K562 (cell line): ENCODE results near the gene FAM227B. TPM values are rescaled to one million over a fixed set of nuclear protein-coding genes. Genes with fewer than 3 reads are reported as not detected.

Experiments used
- ATAC-seq: fragments of 200-7000 bp; cut with Tn5 transposase; 3 replicates; pipeline ENCODE4 v1.9.1; 2020; ENCODE audit warnings: moderate library complexity
- BruUV-seq: library from RNA; stranded (reverse); fragments of 400-500 nt; replicated peaks from 2 replicates; lab custom pipeline; 2021; lab: Mats Ljungman, UMichigan
- CTCF ChIA-PET: fragments of 300-600 bp; formaldehyde crosslinking; extraction: SDS; loops from one replicate; lab custom pipeline; 2021; ENCODE audit warnings: low intra/inter-chr PET ratio; lab: Yijun Ruan, JAX
- POLR2A ChIA-PET: fragments of 300-600, 350-650 bp; sonication (Branson Sonifier 250); formaldehyde crosslinking; extraction: SDS; loops from one replicate; lab custom pipeline; 2021; ENCODE audit warnings: antibody characterized with exemption, inconsistent platforms; lab: Yijun Ruan, JAX
- DNase-seq, 4 experiments: peaks; one replicate each; pipeline versions ENCODE4 v3.0.0 to v3.0.0-alpha.2; 2011 to 2018; ENCODE audit warnings: low spot score in 3 of 4, mixed read lengths in 3 of 4; ENCODE audit errors: extremely low read depth in 1 of 4
- FAIRE-seq: peaks from 2 replicates; lab custom pipeline; 2011; peaks lifted over from hg19 to GRCh38; lab: Jason Lieb, UNC
- H2AFZ ChIP-seq: 2 replicates; pipeline ENCODE4 v1.6.0; 2011; ENCODE audit warnings: low read depth, low read length, control low read depth, inconsistent platforms
- H3K27ac ChIP-seq: fragments of 200-600 bp; 3 replicates; pipeline ENCODE4 v1.8.0; 2011; ENCODE audit warnings: low read depth, mild to moderate bottlenecking, control low read depth, inconsistent platforms, low read length, moderate library complexity, mixed read lengths; ENCODE audit errors: extremely low read depth
- H3K27me3 ChIP-seq, 2 experiments: fragments of 300-600 bp in 1 of 2; 2 replicates in 1 of 2; 3 replicates in 1 of 2; pipeline versions ENCODE4 v1.6.0 to v1.8.0; 2011; ENCODE audit warnings: inconsistent platforms in 2 of 2, low read length in 2 of 2, mild to moderate bottlenecking in 1 of 2, mixed read lengths in 1 of 2, moderate library complexity in 1 of 2; ENCODE audit not compliant: control insufficient read depth in 2 of 2, insufficient read depth in 2 of 2
- H3K36me3 ChIP-seq: fragments of 300-600 bp; 3 replicates; pipeline ENCODE4 v1.8.0; 2011; ENCODE audit warnings: mild to moderate bottlenecking, low read length, inconsistent platforms; ENCODE audit not compliant: control insufficient read depth, insufficient read depth
- H3K4me1 ChIP-seq, 2 experiments: fragments of 200-600 bp in 1 of 2; replicated peaks in 1 of 2; 2 replicates in 1 of 2; 3 replicates in 1 of 2; pipeline versions ENCODE4 v1.5.1 to v1.8.0; 2011; ENCODE audit warnings: inconsistent platforms in 2 of 2, low read length in 2 of 2, mild to moderate bottlenecking in 1 of 2, mixed read lengths in 1 of 2, moderate library complexity in 1 of 2; ENCODE audit not compliant: control insufficient read depth in 2 of 2, insufficient read depth in 2 of 2
- H3K4me2 ChIP-seq: 2 replicates; pipeline ENCODE4 v1.6.1; 2011; ENCODE audit warnings: low read length, control low read depth, inconsistent platforms, mixed read lengths; ENCODE audit not compliant: insufficient read depth
- H3K4me3 ChIP-seq: fragments of 200-600 bp; sonication (generic), shearing (Covaris generic); 2 replicates; pipeline ENCODE4 v1.5.1; 2016; ENCODE audit warnings: control low read depth, inconsistent platforms
- H3K79me2 ChIP-seq: fragments of 200-600 bp; 3 replicates; pipeline ENCODE4 v1.8.0; 2011; ENCODE audit warnings: low read length, inconsistent platforms; ENCODE audit not compliant: control insufficient read depth, insufficient read depth
- H3K9ac ChIP-seq, 2 experiments: 2 replicates each; pipeline versions ENCODE4 v1.6.0 to v1.6.1; 2011; ENCODE audit warnings: low read depth in 2 of 2, low read length in 2 of 2, control low read depth in 1 of 2, inconsistent platforms in 1 of 2, mild to moderate bottlenecking in 1 of 2, mixed read lengths in 1 of 2; ENCODE audit not compliant: insufficient read depth in 1 of 2
- H3K9me1 ChIP-seq: one replicate; pipeline ENCODE4 v1.6.0; 2011; ENCODE audit warnings: inconsistent platforms, mild to moderate bottlenecking, low read length, moderate library complexity; ENCODE audit not compliant: control insufficient read depth, insufficient read depth
- H3K9me3 ChIP-seq: replicated peaks from 2 replicates; pipeline ENCODE4 v1.5.1; 2011; ENCODE audit warnings: low read depth, low read length, inconsistent platforms; ENCODE audit not compliant: control insufficient read depth, insufficient read depth
- H4K20me1 ChIP-seq: replicated peaks from 2 replicates; pipeline ENCODE4 v1.6.1; 2011; ENCODE audit warnings: low read length, inconsistent platforms, mixed read lengths; ENCODE audit not compliant: control insufficient read depth, insufficient read depth
- CCNT2 ChIP-seq: IDR thresholded peaks from 2 replicates; pipeline ENCODE4 v1.6.1; 2011; ENCODE audit warnings: borderline replicate concordance, low read depth, mild to moderate bottlenecking, moderate library complexity, mixed read lengths, low read length; ENCODE audit not compliant: insufficient read length; ENCODE audit errors: extremely low read depth
- CREB1 ChIP-seq, 2 experiments: sonication (generic) in 1 of 2; formaldehyde crosslinking in 1 of 2; IDR thresholded peaks; 2 replicates each; pipeline versions ENCODE4 v1.6.1 to v1.8.0; 2012 to 2022; ENCODE audit warnings: inconsistent platforms in 1 of 2, mild to moderate bottlenecking in 1 of 2, missing genetic modification reagents in 1 of 2, moderate library complexity in 1 of 2
- DEAF1 ChIP-seq: fragments of 450-650 bp; formaldehyde crosslinking; IDR thresholded peaks from 2 replicates; pipeline ENCODE4 v1.4.0; 2020; ENCODE audit warnings: mild to moderate bottlenecking, moderate library complexity
- ETV5 ChIP-seq: sonication (generic); formaldehyde crosslinking; IDR thresholded peaks from 2 replicates; pipeline ENCODE4 v1.4.0; 2020; ENCODE audit warnings: low read depth, mild to moderate bottlenecking, missing genetic modification reagents
- HMG20A ChIP-seq: fragments of 450-650 bp; formaldehyde crosslinking; conservative IDR thresholded peaks from 2 replicates; pipeline ENCODE4 v1.4.0; 2020; ENCODE audit warnings: mild to moderate bottlenecking, mixed read lengths
- HSF4 ChIP-seq: fragments of 250-450 bp; sonication (Bioruptor Pico); IDR thresholded peaks from 2 replicates; pipeline ENCODE4 v2.1.2; 2022; ENCODE audit warnings: mild to moderate bottlenecking, moderate library complexity, borderline replicate concordance
- NONO ChIP-seq, 2 experiments: fragments of 200-400 bp in 1 of 2; fragments of 450-650 bp in 1 of 2; formaldehyde crosslinking in 1 of 2; IDR thresholded peaks; 2 replicates each; pipeline ENCODE4 v1.6.1; 2017; ENCODE audit warnings: low read depth in 2 of 2, mild to moderate bottlenecking in 2 of 2, moderate library complexity in 2 of 2, low read length in 1 of 2
- PTRF ChIP-seq: fragments of 450-650 bp; IDR thresholded peaks from 2 replicates; pipeline ENCODE4 v1.6.1; 2016; ENCODE audit warnings: mild to moderate bottlenecking, missing genetic modification characterization, missing compliant biosample characterization
- SMARCB1 ChIP-seq: IDR thresholded peaks from 2 replicates; pipeline ENCODE4 v1.6.1; 2011; ENCODE audit warnings: improper control_type of control experiment, low read depth; ENCODE audit not compliant: insufficient read length
- SP2 ChIP-seq: IDR thresholded peaks from 2 replicates; pipeline ENCODE4 v1.6.1; 2011; ENCODE audit warnings: mild to moderate bottlenecking, low read depth, low read length, moderate library complexity; ENCODE audit not compliant: poor library complexity, severe bottlenecking; ENCODE audit errors: extremely low read depth
- ZC3H11A ChIP-seq: IDR thresholded peaks from 2 replicates; pipeline ENCODE4 v1.6.1; 2012; ENCODE audit warnings: low read depth, low read length, improper control_type of control experiment
- ZFP30 ChIP-seq: fragments of 250-450 bp; sonication (Bioruptor Pico); IDR thresholded peaks from 2 replicates; pipeline ENCODE4 v1.8.0; 2022; ENCODE audit warnings: moderate library complexity, mild to moderate bottlenecking, inconsistent platforms, borderline replicate concordance
- ZFP36 ChIP-seq: fragments of 150-350 bp; IDR thresholded peaks from 2 replicates; pipeline ENCODE4 v1.6.1; 2018; ENCODE audit warnings: low read length, low read depth; ENCODE audit not compliant: partially characterized antibody
- ZNF347 ChIP-seq: fragments of 450-650 bp; formaldehyde crosslinking; IDR thresholded peaks from 2 replicates; pipeline ENCODE4 v1.4.0; 2020; ENCODE audit warnings: low read depth, mild to moderate bottlenecking, moderate library complexity
- ZNF639 ChIP-seq, 2 experiments: fragments of 200-800 bp in 1 of 2; sonication (Bioruptor generic) in 1 of 2; sonication (generic) in 1 of 2; formaldehyde crosslinking in 1 of 2; IDR thresholded peaks in 1 of 2; conservative IDR thresholded peaks in 1 of 2; 2 replicates each; pipeline versions ENCODE4 v1.5.0 to v1.6.1; 2016 to 2020; ENCODE audit warnings: missing compliant biosample characterization in 1 of 2, missing genetic modification characterization in 1 of 2, missing genetic modification reagents in 1 of 2
- ZNF75A ChIP-seq: fragments of 450-650 bp; formaldehyde crosslinking; IDR thresholded peaks from 2 replicates; pipeline ENCODE4 v1.4.0; 2020; ENCODE audit warnings: mild to moderate bottlenecking
- WGBS: fragments of 100-300 bp; shearing (Covaris generic); methylation state at CpG from one replicate; pipeline ENCODE4 v1.1.6; 2016; ENCODE audit warnings: low coverage, mixed read lengths; ENCODE audit not compliant: insufficient coverage; ENCODE audit errors: missing lambda C conversion rate; 5-methylcytosine and 5-hydroxymethylcytosine counted together
- in situ Hi-C: fragments of 300-500 bp; cut with MboI; formaldehyde crosslinking; loops from 4 replicates; pipeline ENCODE4 v1.15.0; 2018; ENCODE audit warnings: inconsistent platforms, mixed read lengths
- intact Hi-C: fragments of 100-400 bp; cut with micrococcal nuclease; formaldehyde crosslinking; loops from 2 replicates; pipeline ENCODE4 v1.14.2; 2022
- polyA plus RNA-seq, 8 experiments: library from polyadenylated mRNA; depleted of rRNA in 4 of 8; stranded (reverse) in 5 of 8; unstranded in 3 of 8; fragments of >200 nt; fragmentation: Nextera tagmentation in 2 of 8; fragmentation: Illumina TruSeq in 1 of 8; extraction: Ambion mirVana in 2 of 8; extraction: Trizol in 1 of 8; gene quantifications; 2 replicates each; pipeline versions ENCODE4 v1.2.1 to v1.2.3, GENCODE V29; 2011 to 2014; ENCODE audit warnings: inconsistent platforms in 1 of 8, missing spikeins in 1 of 8
- total RNA-seq, 7 experiments: library from RNA; depleted of rRNA in 6 of 7; stranded (reverse); fragments of >200 nt in 6 of 7; fragmentation: Illumina TruSeq in 2 of 7; extraction: Trizol in 2 of 7; gene quantifications; 2 replicates each; pipeline versions ENCODE4 v1.2.1 to v1.2.3, GENCODE V29; 2011 to 2021; ENCODE audit warnings: low replicate concordance in 1 of 7

The FAM227B gene
- total and polyA plus RNA-seq, 9 of the 15 experiments (the other 6 are each of a cell fraction or from before 2014, with no cell fraction given): 5.1 to 12.5 (median 11.2) TPM

- Histone ChIP-seq H4K20me1 (no peaks in the 10 kb centered on the region), H3K27me3 (no peaks in the 10 kb centered on the region), H3K27ac (no peak overlapping the region), H3K9ac (no peak overlapping the region), H3K9me1 (no peaks in the 10 kb centered on the region), H3K4me2 (no peak overlapping the region), H3K9me3 (no peaks in the 10 kb centered on the region), H3K79me2 (no peaks in the 10 kb centered on the region), H3K4me3 (no peak overlapping the region), H3K36me3 (no peaks in the 10 kb centered on the region), H3K4me1 (peaks cover 0 to 3% of the 10 kb centered on the region in 2 experiments; a peak in 1 of 5 replicates), H2AFZ (no peak overlapping the region)
- no TSS peak for BruUV-seq
- TF ChIP-seq ZNF347 (CRISPR knock-in tag): no peak
- TF ChIP-seq DEAF1 (CRISPR knock-in tag): no peak
- TF ChIP-seq SP2: no peak
- no peak for TF ChIP-seq ETV5 (CRISPR knock-in tag)
- TF ChIP-seq ZNF639 (CRISPR knock-in tag; conservative IDR thresholded peaks at IDR 0.05 in 1 of 2, IDR thresholded peaks at IDR 0.05 in 1 of 2): no peak
- TF ChIP-seq HMG20A: no peak
- no peak for TF ChIP-seq ZFP30
- no peak for TF ChIP-seq NONO (IDR thresholded peaks at IDR 0.05; ENCODE audit: low read depth in 2 of 2, low read length in 1 of 2)
- TF ChIP-seq PTRF (tag): no peak
- TF ChIP-seq CREB1 (IDR thresholded peaks at IDR 0.05): no peak
- TF ChIP-seq CREB1 (CRISPR knock-in tag; IDR thresholded peaks at IDR 0.05): no peak
- no peak for TF ChIP-seq ZC3H11A
- no peak for TF ChIP-seq HSF4 (CRISPR knock-in tag)
- TF ChIP-seq ZFP36: no peak
- TF ChIP-seq SMARCB1: no peak
- TF ChIP-seq CCNT2: no peak
- TF ChIP-seq ZNF75A (CRISPR knock-in tag): no peak
- FAIRE-seq (no peak), DNase-seq (no peak), ATAC-seq (no peak)
- POLR2A ChIA-PET: interaction anchor here (0.6 kb wide), 1 partner anchor 565 kb away, joined by 3 read pairs; no protein-coding TSS in a partner anchor
- in situ Hi-C loops (no loop called here), intact Hi-C loops (no loop called here)
- CTCF ChIA-PET: no interaction called here
- 12% methylated on average over 2 of the region's 2 CpGs for WGBS
Observed at GRCh38 chr15:49436751-49437150, 183.9 kb downstream of the FAM227B start.
